Activated effector memory CD4-positive, alpha-beta T cell treated with Interleukin-2 at 50 U/mL for 16 hours (primary cell): Measurements from ENCODE around the gene TRIO.

ENCODE experiments used
- DNase-seq: peaks from one replicate; pipeline ENCODE4 v3.0.0-alpha.2; 2020

Gene TRIO

DNA sequence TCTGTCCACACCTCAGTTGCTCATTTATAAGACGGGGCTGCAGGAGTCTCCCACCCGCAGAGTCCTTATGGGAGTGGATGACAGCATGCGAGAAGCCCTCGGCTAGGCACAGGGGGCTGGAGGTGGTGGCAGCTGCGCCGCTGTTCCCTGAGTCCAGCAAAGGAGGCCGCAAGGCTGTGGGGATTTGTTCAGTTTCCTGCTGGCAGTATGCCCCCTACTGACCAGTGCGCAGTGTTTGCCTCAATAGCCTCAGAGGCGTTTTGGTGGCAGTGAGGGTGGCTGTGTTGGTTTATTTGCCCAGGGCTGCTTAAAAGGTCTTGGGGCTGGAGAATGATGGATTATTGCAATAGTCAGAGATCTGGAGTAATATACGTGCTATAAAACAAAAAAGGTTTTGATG, 262.1 kb downstream of the TRIO start:
- DNase-seq = no peak

DNA sequence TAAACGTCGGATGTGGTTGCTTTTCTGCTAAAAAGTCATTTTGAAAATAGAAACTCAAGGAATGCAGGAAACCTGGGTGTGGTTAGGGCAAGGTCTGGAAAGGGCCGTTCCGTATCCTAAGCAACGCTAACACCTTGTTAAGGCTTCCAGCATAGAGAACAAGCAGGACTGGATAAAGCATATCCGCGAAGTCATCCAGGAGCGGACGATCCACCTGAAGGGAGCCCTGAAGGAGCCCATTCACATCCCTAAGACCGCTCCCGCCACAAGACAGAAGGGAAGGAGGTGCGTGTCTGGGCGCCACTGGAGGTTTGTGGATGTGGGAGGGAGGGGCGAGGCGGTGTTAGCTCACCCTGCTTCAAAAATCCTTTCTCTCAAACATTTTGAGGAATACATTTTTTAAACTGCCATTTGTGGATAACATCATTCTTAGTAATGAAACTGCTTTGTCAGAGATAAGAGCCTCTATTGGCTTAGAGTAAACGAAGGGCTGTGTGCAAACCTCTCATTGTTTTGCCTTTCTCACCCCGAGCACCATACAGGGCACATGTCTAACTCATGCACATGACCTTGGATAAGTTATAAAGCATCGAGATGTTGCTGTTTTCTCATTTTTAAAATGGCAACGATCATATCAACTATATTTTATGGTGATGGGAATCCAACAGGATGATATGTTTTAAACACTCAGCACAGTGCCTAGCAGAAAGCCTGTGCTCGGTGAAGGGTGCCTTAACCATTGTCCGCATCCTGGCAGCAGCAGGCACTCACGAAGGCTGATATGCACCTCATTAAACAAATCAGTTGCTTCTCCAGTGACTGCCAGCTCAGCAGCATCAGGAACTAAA, 262.8 kb downstream of the TRIO start:
- no peak for DNase-seq

DNA sequence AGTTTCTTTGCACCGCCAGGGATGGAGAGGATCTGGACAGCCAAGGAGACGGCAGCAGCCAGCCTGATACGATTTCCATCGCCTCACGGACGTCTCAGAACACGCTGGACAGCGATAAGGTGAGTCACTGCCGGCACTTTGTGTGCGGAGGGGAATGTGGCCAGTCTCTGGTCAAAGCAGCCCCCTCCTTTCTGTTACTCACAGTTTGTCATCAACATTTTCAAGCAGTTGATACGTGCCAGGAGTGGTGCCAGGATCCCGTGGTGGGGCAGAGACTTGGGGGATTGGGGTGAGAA, 263.4 kb downstream of the TRIO start:
- DNase-seq = no peak

DNA sequence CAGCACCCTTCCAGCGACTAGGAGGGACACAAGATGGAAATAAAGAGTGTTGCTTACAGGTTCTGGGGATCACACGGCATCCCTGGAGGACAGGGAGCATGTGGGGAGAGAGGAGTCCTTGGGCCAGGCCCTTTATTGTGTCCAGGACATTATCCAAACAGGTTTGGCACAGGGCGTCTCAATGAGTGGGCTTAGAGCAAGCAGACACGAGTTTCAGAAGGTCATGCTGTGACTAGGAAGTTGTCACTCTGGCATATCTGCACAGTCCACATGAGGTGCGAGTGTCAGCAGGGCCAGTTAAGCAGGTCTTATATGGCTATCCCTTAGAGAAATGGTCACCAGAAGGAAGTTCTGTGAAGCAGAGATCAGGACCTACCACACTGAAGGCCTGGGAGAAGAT, 263.9 kb downstream of the TRIO start:
- no peak for DNase-seq

GRCh38 chr5:14407746-14408175, 264.6 kb downstream of the TRIO start:
- DNase-seq = no peak

- DNase-seq = no peak
Measured at GRCh38 chr5:14408969-14409586, 265.9 kb downstream of the TRIO start.

GRCh38 chr5:14410068-14410393, 266.9 kb downstream of the TRIO start:
- no peak for DNase-seq

DNA sequence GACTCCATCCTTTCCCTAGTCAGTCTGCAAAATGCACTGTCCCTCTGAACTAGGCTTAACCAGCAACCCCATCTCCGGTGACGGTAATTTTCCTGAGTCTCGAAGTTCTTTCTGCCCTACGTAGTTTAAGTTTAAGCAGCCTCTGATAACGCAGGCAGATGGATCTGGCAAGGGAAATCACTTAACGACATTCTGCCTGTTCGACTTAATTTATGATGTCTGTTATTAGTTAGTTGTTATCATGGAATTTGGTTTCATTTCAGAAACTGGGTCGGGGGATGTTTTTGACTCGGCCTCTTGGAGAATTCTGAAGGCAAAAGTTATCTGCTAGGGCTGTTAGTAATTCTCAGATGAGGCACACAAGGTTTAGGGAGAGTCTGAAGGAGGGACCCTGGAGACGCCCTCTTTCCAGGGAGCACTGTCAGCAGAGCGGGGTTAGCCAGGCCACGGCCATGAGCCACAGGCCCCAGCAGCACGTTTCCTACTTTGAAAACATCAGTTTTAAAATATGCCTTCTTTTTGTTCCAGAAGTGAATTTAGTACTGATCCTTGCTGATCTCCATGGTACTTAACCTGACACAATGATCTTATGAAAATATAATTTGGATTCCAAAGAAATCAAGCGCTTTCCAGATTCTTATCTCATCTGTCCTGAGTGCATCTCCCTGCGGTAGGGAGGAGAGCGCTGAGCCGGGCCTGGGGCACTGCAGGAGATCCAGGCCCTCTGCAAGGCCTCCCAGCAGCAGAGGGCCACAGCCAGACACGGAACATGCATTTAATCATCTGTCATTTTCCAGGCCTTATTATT, 267.5 kb downstream of the TRIO start:
- no peak for DNase-seq

DNA sequence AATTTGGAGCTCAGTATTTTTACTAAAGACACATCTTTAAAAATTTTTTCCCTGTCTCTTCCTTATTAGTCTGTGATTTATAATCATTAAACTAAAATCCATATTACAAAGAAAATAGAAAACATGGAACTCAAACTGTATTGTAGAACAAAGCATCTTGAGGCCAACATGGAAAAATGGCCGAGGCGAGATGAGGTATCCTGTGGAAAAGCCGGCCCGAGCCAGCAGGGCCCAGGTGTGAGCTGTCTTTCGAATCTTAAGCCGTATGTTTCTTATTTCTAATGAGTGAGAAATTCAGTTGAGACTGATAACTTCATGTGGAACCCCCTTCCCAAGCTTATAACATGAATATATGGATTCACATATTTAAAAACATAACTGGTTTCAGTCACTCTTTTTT, 268.1 kb downstream of the TRIO start:
- no peak for DNase-seq

DNA sequence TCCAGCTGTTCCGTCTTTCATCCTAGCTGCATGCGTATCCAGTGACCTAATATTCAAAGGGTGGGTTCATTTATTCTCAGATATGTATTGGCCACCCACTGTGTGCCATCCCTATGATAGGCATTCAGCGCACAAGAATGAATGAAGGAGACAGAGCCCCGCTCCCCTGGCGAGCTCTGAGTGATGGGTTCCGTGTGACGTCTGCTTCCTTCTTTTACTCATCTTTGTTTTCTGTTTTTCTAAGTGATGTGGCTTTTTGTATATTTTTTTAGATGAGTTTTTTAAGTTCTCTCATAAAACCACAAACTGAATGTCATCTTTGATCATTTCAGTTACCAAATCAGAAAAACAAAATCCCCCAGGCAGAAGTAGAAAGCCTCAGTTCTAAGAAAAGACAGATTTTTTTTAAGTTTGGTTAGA, 270.2 kb downstream of the TRIO start:
- peak; percentile 21 for DNase-seq

- DNase-seq = peak; percentile 12
Measured at GRCh38 chr5:14414007-14414406, 270.9 kb downstream of the TRIO start.

- DNase-seq = no peak
Measured at GRCh38 chr5:14414656-14415023, 271.5 kb downstream of the TRIO start.

GRCh38 chr5:14415024-14415697, 272.0 kb downstream of the TRIO start:
- peak; percentile 14 for DNase-seq

GRCh38 chr5:14415698-14416074, 272.5 kb downstream of the TRIO start:
- DNase-seq = no peak

- no peak for DNase-seq
Measured at GRCh38 chr5:14416621-14417275, 273.6 kb downstream of the TRIO start.

GRCh38 chr5:14417276-14417730, 274.2 kb downstream of the TRIO start:
- DNase-seq = no peak

GRCh38 chr5:14417792-14418765, 274.9 kb downstream of the TRIO start:
- DNase-seq = no peak

- no peak for DNase-seq
Measured at GRCh38 chr5:14419686-14420085, 276.5 kb downstream of the TRIO start.

GRCh38 chr5:14420101-14420811, 277.1 kb downstream of the TRIO start:
- DNase-seq = no peak

- no peak for DNase-seq
Measured at GRCh38 chr5:14421851-14422250, 278.7 kb downstream of the TRIO start.
